HL-60 (cell line): ENCODE measurements around the gene NLRC5.
"Not testable (repeated sequence)": the region's sequence is repeated elsewhere in the genome, so short reads cannot be mapped to it uniquely, and the experiment has no call there.

Experiments
- DNase-seq, 2 experiments: peaks; one replicate each; pipeline ENCODE4 v3.0.0-alpha.2; 2010 to 2020; ENCODE audit warnings: low read depth in 1 of 2, low spot score in 1 of 2
- H3K27ac ChIP-seq: fragments of 250-450 bp; sonication (Bioruptor Pico); replicated peaks from 2 replicates; pipeline ENCODE4 v1.5.1; 2020; ENCODE audit warnings: mild to moderate bottlenecking, moderate library complexity
- H3K27me3 ChIP-seq: fragments of 250-450 bp; sonication (Bioruptor Pico); 2 replicates; pipeline ENCODE4 v1.5.1; 2021; ENCODE audit warnings: mild to moderate bottlenecking, moderate library complexity; ENCODE audit not compliant: insufficient read depth, poor library complexity, severe bottlenecking
- H3K4me3 ChIP-seq: replicated peaks from 2 replicates; pipeline ENCODE4 v1.5.1; 2011; ENCODE audit warnings: mild to moderate bottlenecking, control low read depth, low read length; ENCODE audit not compliant: insufficient read depth
- CTCF ChIP-seq: IDR thresholded peaks from one replicate; pipeline ENCODE4 v1.5.1; 2011; ENCODE audit warnings: low read length, control low read depth, inconsistent platforms; ENCODE audit not compliant: insufficient read depth
- GABPA ChIP-seq: IDR thresholded peaks from 2 replicates; pipeline ENCODE4 v1.6.1; 2012; ENCODE audit warnings: low read depth
- POLR2AphosphoS5 ChIP-seq: IDR thresholded peaks from 2 replicates; pipeline ENCODE4 v1.6.1; 2012; ENCODE audit warnings: low read depth
- REST ChIP-seq: IDR thresholded peaks from 2 replicates; pipeline ENCODE4 v1.6.1; 2012; ENCODE audit warnings: low read depth; ENCODE audit not compliant: insufficient replicate concordance
- SPI1 ChIP-seq: IDR thresholded peaks from 2 replicates; pipeline ENCODE4 v1.6.1; 2012; ENCODE audit warnings: low read depth, mild to moderate bottlenecking, borderline replicate concordance

NLRC5 gene

GRCh38 chr16:57096192-57096591 is 106.8 kb downstream of the NLRC5 start:
- Histone ChIP-seq H3K27me3 (no peaks in the 10 kb centered on the region), H3K4me3 (no peak overlapping the region), H3K27ac (no peak overlapping the region)
- no peak for TF ChIP-seq GABPA
- no peak for TF ChIP-seq SPI1
- TF ChIP-seq CTCF, result no peak
- TF ChIP-seq POLR2AphosphoS5, result no peak
- no peak for TF ChIP-seq REST
- DNase-seq, result no peak

GRCh38 chr16:57096793-57097192 is 107.4 kb downstream of the NLRC5 start:
- TF ChIP-seq POLR2AphosphoS5, result no peak
- TF ChIP-seq SPI1, result no peak
- no peak for TF ChIP-seq CTCF
- TF ChIP-seq GABPA, result no peak
- no peak for TF ChIP-seq REST
- DNase-seq, result no peak
- Histone ChIP-seq H3K27me3 (no peaks in the 10 kb centered on the region), H3K27ac (no peak overlapping the region), H3K4me3 (no peak overlapping the region)

GRCh38 chr16:57098188-57098841 is 109.0 kb downstream of the NLRC5 start:
- Histone ChIP-seq H3K4me3 (no peak overlapping the region), H3K27ac (no peak overlapping the region), H3K27me3 (no peaks in the 10 kb centered on the region)
- no peak for DNase-seq
- no peak for TF ChIP-seq GABPA
- TF ChIP-seq SPI1, result no peak
- TF ChIP-seq CTCF, result no peak
- no peak for TF ChIP-seq REST
- no peak for TF ChIP-seq POLR2AphosphoS5

GRCh38 chr16:57099965-57100364 is 110.6 kb downstream of the NLRC5 start:
- DNase-seq, H3K27me3 ChIP-seq, H3K27ac ChIP-seq, H3K4me3 ChIP-seq: not testable (repeated sequence)
